HL-60 (cell line): ENCODE results near the gene GPR101.

Experiments used
- POLR2AphosphoS5 ChIP-seq: IDR thresholded peaks from 2 replicates; pipeline ENCODE4 v1.6.1; 2012; ENCODE audit warnings: low read depth
- REST ChIP-seq: IDR thresholded peaks from 2 replicates; pipeline ENCODE4 v1.6.1; 2012; ENCODE audit warnings: low read depth; ENCODE audit not compliant: insufficient replicate concordance
- TF ChIP-seq, protein P1 (sequence below): IDR thresholded peaks from one replicate; pipeline ENCODE4 v1.5.1; 2011; ENCODE audit warnings: low read length, control low read depth, inconsistent platforms; ENCODE audit not compliant: insufficient read depth

- TF ChIP-seq POLR2AphosphoS5, result no peak
- TF ChIP-seq, protein P1, sequence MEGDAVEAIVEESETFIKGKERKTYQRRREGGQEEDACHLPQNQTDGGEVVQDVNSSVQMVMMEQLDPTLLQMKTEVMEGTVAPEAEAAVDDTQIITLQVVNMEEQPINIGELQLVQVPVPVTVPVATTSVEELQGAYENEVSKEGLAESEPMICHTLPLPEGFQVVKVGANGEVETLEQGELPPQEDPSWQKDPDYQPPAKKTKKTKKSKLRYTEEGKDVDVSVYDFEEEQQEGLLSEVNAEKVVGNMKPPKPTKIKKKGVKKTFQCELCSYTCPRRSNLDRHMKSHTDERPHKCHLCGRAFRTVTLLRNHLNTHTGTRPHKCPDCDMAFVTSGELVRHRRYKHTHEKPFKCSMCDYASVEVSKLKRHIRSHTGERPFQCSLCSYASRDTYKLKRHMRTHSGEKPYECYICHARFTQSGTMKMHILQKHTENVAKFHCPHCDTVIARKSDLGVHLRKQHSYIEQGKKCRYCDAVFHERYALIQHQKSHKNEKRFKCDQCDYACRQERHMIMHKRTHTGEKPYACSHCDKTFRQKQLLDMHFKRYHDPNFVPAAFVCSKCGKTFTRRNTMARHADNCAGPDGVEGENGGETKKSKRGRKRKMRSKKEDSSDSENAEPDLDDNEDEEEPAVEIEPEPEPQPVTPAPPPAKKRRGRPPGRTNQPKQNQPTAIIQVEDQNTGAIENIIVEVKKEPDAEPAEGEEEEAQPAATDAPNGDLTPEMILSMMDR, result no peak
- no peak for TF ChIP-seq REST
Observed at GRCh38 chrX:137025930-137026329, 7.9 kb downstream of the GPR101 start.
